Suprapubic skin (tissue), 4 donors: Measurements from ENCODE around the gene UPK3B. TPM values are rescaled to one million over a fixed set of nuclear protein-coding genes. Genes with fewer than 3 reads are reported as not detected.
"Not testable (repeated sequence)": the region's sequence is repeated elsewhere in the genome, so short reads cannot be mapped to it uniquely, and the experiment has no call there.

Experiments
- DNase-seq, 2 donors: peaks; one replicate each; pipeline ENCODE4 v3.0.0-alpha.2; 2019; ENCODE audit warnings: low spot score in 2 of 2
- H3K27ac ChIP-seq: fragments of 200-600 bp; sonication (generic); one replicate; pipeline ENCODE4 v1.5.1; 2019
- H3K27me3 ChIP-seq: fragments of 200-600 bp; sonication (generic); one replicate; pipeline ENCODE4 v1.5.1; 2019
- H3K36me3 ChIP-seq: fragments of 200-600 bp; sonication (generic); one replicate; pipeline ENCODE4 v1.5.1; 2019
- H3K4me1 ChIP-seq: fragments of 200-600 bp; sonication (generic); one replicate; pipeline ENCODE4 v1.5.1; 2019
- H3K4me3 ChIP-seq: fragments of 200-600 bp; sonication (generic); one replicate; pipeline ENCODE4 v1.5.1; 2019; ENCODE audit warnings: mild to moderate bottlenecking
- H3K9me3 ChIP-seq: fragments of 200-600 bp; sonication (generic); one replicate; pipeline ENCODE4 v1.5.1; 2019
- WGBS: methylation state at CpG from one replicate; pipeline ENCODE4 v1.1.5; 2018; 5-methylcytosine and 5-hydroxymethylcytosine counted together
- total RNA-seq, 4 donors: library from RNA; depleted of rRNA; stranded (reverse); fragments of >200 nt; gene quantifications; one replicate each; pipeline ENCODE4 v1.1.0, GENCODE V29; 2016

UPK3B gene
- total RNA-seq, 4 donors from 2014 or later, result 6.0 to 43.9 (median 8.9) TPM

DNA sequence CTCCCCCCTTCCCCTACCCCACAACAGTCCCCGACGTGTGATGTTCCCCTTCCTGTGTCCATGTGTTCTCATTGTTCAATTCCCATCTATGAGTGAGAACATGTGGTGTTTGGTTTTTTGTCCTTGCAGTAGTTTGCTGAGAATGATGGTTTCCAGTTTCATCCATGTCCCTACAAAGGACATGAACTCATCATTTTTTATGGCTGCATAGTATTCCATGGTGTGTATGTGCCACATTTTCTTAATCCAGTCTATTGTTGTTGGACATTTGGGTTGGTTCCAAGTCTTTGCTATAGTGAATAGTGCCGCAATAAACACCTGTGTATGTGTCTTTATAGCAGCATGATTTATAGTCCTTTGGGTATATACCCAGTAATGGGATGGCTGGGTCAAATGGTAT, 51.0 kb downstream of the UPK3B start:
- not testable (repeated sequence) for DNase-seq, H3K27ac ChIP-seq, H3K27me3 ChIP-seq, H3K4me1 ChIP-seq, H3K9me3 ChIP-seq, H3K4me3 ChIP-seq, H3K36me3 ChIP-seq
- 93% methylated on average over 3 of the region's 3 CpGs for WGBS

DNA sequence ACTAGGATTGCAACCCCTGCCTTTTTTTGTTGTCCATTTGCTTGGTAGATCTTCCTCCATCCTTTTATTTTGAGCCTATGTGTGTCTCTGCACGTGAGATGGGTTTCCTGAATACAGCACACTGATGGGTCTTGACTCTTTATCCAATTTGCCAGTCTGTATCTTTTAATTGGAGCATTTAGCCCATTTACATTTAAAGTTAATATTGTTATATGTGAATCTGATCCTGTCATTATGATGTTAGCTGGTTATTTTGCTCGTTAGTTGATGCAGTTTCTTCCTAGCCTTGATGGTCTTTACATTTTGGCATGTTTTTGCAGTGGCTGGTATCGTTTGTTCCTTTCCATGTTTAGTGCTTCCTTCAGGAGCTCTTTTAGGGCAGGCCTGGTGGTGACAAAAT, 54.6 kb downstream of the UPK3B start:
- 100% methylated on average over 3 of the region's 3 CpGs for WGBS
- H3K4me1 ChIP-seq, H3K9me3 ChIP-seq, DNase-seq, H3K27me3 ChIP-seq, H3K36me3 ChIP-seq, H3K4me3 ChIP-seq, H3K27ac ChIP-seq: not testable (repeated sequence)

Other genes with a start within 250 kb of the UPK3B start
- 1,000 to 10,000 TPM in 3 of 4 donors, 100 to 1,000 TPM in 1; 981 to 2,288 (median 2,045) TPM for gene HSPB1, start 207.9 kb upstream of the UPK3B start, total RNA-seq
- gene YWHAG, start 151.6 kb upstream of the UPK3B start, total RNA-seq, result 10 to 100 TPM; 47.4 to 67.6 (median 65.8) TPM
- under 1 TPM in 2 of 4 donors, not detected in 2; 0.42 to 0.95 TPM for gene SSC4D, start 100.9 kb upstream of the UPK3B start, total RNA-seq
- 10 to 100 TPM in 1 of 4 donors, 1 to 10 TPM in 3; 3.8 to 30.4 (median 8.6) TPM for gene ZP3, start 85.6 kb upstream of the UPK3B start, total RNA-seq
- 100 to 1,000 TPM in 1 of 4 donors, 10 to 100 TPM in 3; 50.4 to 121 (median 74.2) TPM for gene DTX2, start 48.8 kb upstream of the UPK3B start, total RNA-seq
- gene SPDYE16, start 32.7 kb downstream of the UPK3B start, total RNA-seq, result 1 to 10 TPM in 1 of 4 donors, not detected in 3; 3.6 TPM
- 10 to 100 TPM in 1 of 4 donors, 1 to 10 TPM in 3; 3.2 to 10.8 (median 6.5) TPM for gene POMZP3, start 116.7 kb downstream of the UPK3B start, total RNA-seq